Stimulated activated CD8-positive, alpha-beta memory T cell treated with anti-CD3 and anti-CD28 coated beads, Interleukin-4, amount 100 ng/mL, for 1 hour (primary cell): Measurements from ENCODE around the gene CRADD.
"Not testable (repeated sequence)": the region's sequence is repeated elsewhere in the genome, so short reads cannot be mapped to it uniquely, and the experiment has no call there.

ENCODE experiments used
- DNase-seq, 2 donors: peaks; one replicate each; pipeline ENCODE4 v3.0.0-alpha.2; 2020; ENCODE audit warnings: low read depth in 2 of 2, low spot score in 1 of 2

The CRADD gene

GRCh38 chr12:93925585-93926205 lies 248.5 kb downstream of the CRADD start:
- DNase-seq: no peak

GRCh38 chr12:93926237-93926636 lies 249.1 kb downstream of the CRADD start:
- DNase-seq: no peak

GRCh38 chr12:93929081-93929480 lies 251.9 kb downstream of the CRADD start:
- not testable (repeated sequence) for DNase-seq

- DNase-seq: no peak
These were observed 260.6 kb downstream of the CRADD start for GRCh38 chr12:93937812-93938211.

GRCh38 chr12:93938317-93938716 lies 261.1 kb downstream of the CRADD start:
- no peak for DNase-seq

GRCh38 chr12:93938931-93939330 lies 261.8 kb downstream of the CRADD start:
- no peak for DNase-seq

GRCh38 chr12:93939641-93940325 lies 262.6 kb downstream of the CRADD start:
- no peak for DNase-seq

- no peak for DNase-seq
These were observed 266.6 kb downstream of the CRADD start for GRCh38 chr12:93943780-93944179.

GRCh38 chr12:93944201-93944600 lies 267.0 kb downstream of the CRADD start:
- no peak for DNase-seq
